IMR-90 (cell line): ENCODE data around the gene MAP1LC3B2. TPM values are rescaled to one million over a fixed set of nuclear protein-coding genes. Genes with fewer than 3 reads are reported as not detected.

Experiments used
- ATAC-seq: fragments of 200-7000 bp; cut with Tn5 transposase; 2 replicates; pipeline ENCODE4 v1.9.1; 2020; ENCODE audit warnings: low read depth, mild to moderate bottlenecking, moderate library complexity
- BruUV-seq: library from RNA; stranded (reverse); fragments of 400-500 nt; replicated peaks from 2 replicates; lab custom pipeline; 2021; lab: Mats Ljungman, UMichigan
- CTCF ChIA-PET: fragments of 300-600 bp; formaldehyde crosslinking; extraction: SDS; loops from one replicate; lab custom pipeline; 2021; ENCODE audit warnings: antibody characterized with exemption; lab: Yijun Ruan, JAX
- POLR2A ChIA-PET: fragments of 300-600 bp; sonication (Branson Sonifier 250); formaldehyde crosslinking; loops from one replicate; lab custom pipeline; 2022; ENCODE audit warnings: antibody characterized with exemption; ENCODE audit not compliant: unreplicated experiment; lab: Charles Lee
- DNase-seq: peaks from one replicate; pipeline ENCODE4 v3.0.0; 2013
- H2AFZ ChIP-seq: replicated peaks from 2 replicates; pipeline ENCODE3; 2013; ENCODE audit warnings: low read length, mild to moderate bottlenecking; ENCODE audit not compliant: poor library complexity
- H2AK5ac ChIP-seq: 2 replicates; pipeline ENCODE4 v1.6.1; 2013; ENCODE audit warnings: low read depth, low read length, inconsistent platforms
- H2AK9ac ChIP-seq: replicated peaks from 2 replicates; pipeline ENCODE3; 2013; ENCODE audit warnings: mild to moderate bottlenecking, low read depth, low read length, moderate library complexity; ENCODE audit not compliant: poor library complexity
- H2BK120ac ChIP-seq: 2 replicates; pipeline ENCODE4 v1.6.1; 2013; ENCODE audit warnings: low read depth, low read length, inconsistent platforms
- H2BK15ac ChIP-seq: 3 replicates; pipeline ENCODE4 v1.6.1; 2013; ENCODE audit warnings: low read depth, low read length, inconsistent platforms
- H2BK20ac ChIP-seq: 2 replicates; pipeline ENCODE4 v1.6.1; 2013; ENCODE audit warnings: low read depth, mild to moderate bottlenecking, inconsistent platforms, low read length, moderate library complexity
- H2BK5ac ChIP-seq: 2 replicates; pipeline ENCODE4 v1.6.1; 2013; ENCODE audit warnings: mild to moderate bottlenecking, low read depth, low read length, inconsistent platforms; ENCODE audit not compliant: poor library complexity, severe bottlenecking
- H3K14ac ChIP-seq: replicated peaks from 2 replicates; pipeline ENCODE4 v1.6.1; 2013; ENCODE audit warnings: low read depth, low read length, inconsistent platforms
- H3K18ac ChIP-seq: 2 replicates; pipeline ENCODE4 v1.6.1; 2013; ENCODE audit warnings: low read depth, low read length, control low read depth
- H3K23ac ChIP-seq: 2 replicates; pipeline ENCODE4 v1.6.1; 2013; ENCODE audit warnings: low read depth, low read length, inconsistent platforms
- H3K27ac ChIP-seq: 2 replicates; pipeline ENCODE4 v1.5.1; 2013; ENCODE audit warnings: mild to moderate bottlenecking, control low read depth, low read length; ENCODE audit not compliant: insufficient read depth
- H3K27me3 ChIP-seq: 2 replicates; pipeline ENCODE4 v1.6.1; 2013; ENCODE audit warnings: low read length; ENCODE audit not compliant: control insufficient read depth, insufficient read depth
- H3K36me3 ChIP-seq: 2 replicates; pipeline ENCODE4 v1.6.1; 2013; ENCODE audit warnings: low read length, mixed read lengths; ENCODE audit not compliant: control insufficient read depth, insufficient read depth
- H3K4ac ChIP-seq: 2 replicates; pipeline ENCODE4 v1.6.1; 2013; ENCODE audit warnings: low read depth, low read length, inconsistent platforms
- H3K4me1 ChIP-seq: 2 replicates; pipeline ENCODE4 v1.6.1; 2013; ENCODE audit warnings: low read length, mixed read lengths; ENCODE audit not compliant: control insufficient read depth, insufficient read depth
- H3K4me2 ChIP-seq: 2 replicates; pipeline ENCODE4 v1.6.1; 2013; ENCODE audit warnings: low read depth, mild to moderate bottlenecking, control low read depth, low read length, moderate library complexity
- H3K4me3 ChIP-seq: 2 replicates; pipeline ENCODE4 v1.5.1; 2013; ENCODE audit warnings: low read depth, mild to moderate bottlenecking, control low read depth, low read length, moderate library complexity; ENCODE audit not compliant: insufficient read depth
- H3K56ac ChIP-seq: 2 replicates; pipeline ENCODE4 v1.6.1; 2013; ENCODE audit warnings: low read length, inconsistent platforms; ENCODE audit not compliant: insufficient read depth; ENCODE audit errors: extremely low read depth
- H3K79me1 ChIP-seq, 2 experiments: 2 replicates each; pipeline ENCODE4 v1.6.1; 2013; ENCODE audit warnings: low read length in 2 of 2, inconsistent platforms in 1 of 2, low read depth in 1 of 2
- H3K9ac ChIP-seq: 2 replicates; pipeline ENCODE4 v1.6.1; 2013; ENCODE audit warnings: low read depth, low read length, control low read depth
- H3K9me1 ChIP-seq: 2 replicates; pipeline ENCODE4 v1.6.1; 2013; ENCODE audit warnings: low read length, inconsistent platforms; ENCODE audit not compliant: insufficient read depth
- H3K9me3 ChIP-seq: 2 replicates; pipeline ENCODE4 v1.6.1; 2013; ENCODE audit warnings: low read length; ENCODE audit not compliant: control insufficient read depth, insufficient read depth
- H4K20me1 ChIP-seq: 2 replicates; pipeline ENCODE4 v1.6.1; 2013; ENCODE audit warnings: low read length, inconsistent platforms; ENCODE audit not compliant: insufficient read depth
- H4K5ac ChIP-seq: 2 replicates; pipeline ENCODE4 v1.6.1; 2013; ENCODE audit warnings: mild to moderate bottlenecking, low read depth, low read length, control low read depth
- H4K8ac ChIP-seq, 2 experiments: 2 replicates each; pipeline ENCODE4 v1.6.1; 2013; ENCODE audit warnings: low read depth in 2 of 2, low read length in 2 of 2, control low read depth in 1 of 2, inconsistent platforms in 1 of 2
- H4K91ac ChIP-seq: 2 replicates; pipeline ENCODE4 v1.6.1; 2013; ENCODE audit warnings: low read depth, low read length, inconsistent platforms; ENCODE audit not compliant: insufficient read depth
- FOS ChIP-seq: fragments of 150-350 bp; IDR thresholded peaks from 2 replicates; pipeline ENCODE4 v1.6.1; 2016; ENCODE audit warnings: low read depth, low read length
- MAZ ChIP-seq: IDR thresholded peaks from 2 replicates; pipeline ENCODE4 v1.6.1; 2012; ENCODE audit warnings: low read depth, mild to moderate bottlenecking, low read length, improper control_type of control experiment, moderate library complexity, borderline replicate concordance
- POLR2A ChIP-seq: IDR thresholded peaks from 2 replicates; pipeline ENCODE4 v1.6.1; 2012; ENCODE audit warnings: mild to moderate bottlenecking, low read depth, low read length
- RAD21 ChIP-seq: IDR thresholded peaks from 2 replicates; pipeline ENCODE4 v1.6.1; 2012; ENCODE audit warnings: low read length, improper control_type of control experiment
- RFX5 ChIP-seq: IDR thresholded peaks from 2 replicates; pipeline ENCODE4 v1.8.0; 2012; ENCODE audit warnings: low read depth, mild to moderate bottlenecking, low read length, moderate library complexity
- SMC3 ChIP-seq: fragments of 150-350 bp; IDR thresholded peaks from 2 replicates; pipeline ENCODE4 v1.6.1; 2016; ENCODE audit warnings: low read depth, mild to moderate bottlenecking, antibody characterized with exemption, low read length, moderate library complexity
- WGBS, 2 experiments: methylation state at CpG; one replicate each; pipeline versions ENCODE4 v1.1.5 to v1.1.7; 2013; ENCODE audit warnings: missing lambda C conversion rate in 2 of 2; ENCODE audit not compliant: insufficient read length in 1 of 2; ENCODE audit errors: extremely low coverage in 2 of 2; 5-methylcytosine and 5-hydroxymethylcytosine counted together
- dilution Hi-C: fragments of 300-500 bp; cut with HindIII; formaldehyde crosslinking; loops from one replicate; pipeline ENCODE4 v1.14.3; 2018; ENCODE audit warnings: low sequenced_read_pairs; ENCODE audit not compliant: unreplicated experiment
- in situ Hi-C: fragments of 300-500 bp; cut with MboI; formaldehyde crosslinking; loops from 3 replicates; pipeline ENCODE4 v1.14.3; 2019; ENCODE audit warnings: low sequenced_read_pairs, inconsistent platforms, mixed read lengths
- intact Hi-C: fragments of 100-400 bp; cut with micrococcal nuclease; formaldehyde crosslinking; loops from 2 replicates; pipeline ENCODE4 v1.10.0; 2022
- polyA plus RNA-seq, 3 experiments: library from polyadenylated mRNA; depleted of rRNA; stranded (reverse); fragments of >200 nt; gene quantifications; 2 replicates each; pipeline ENCODE4 v1.2.3, GENCODE V29; 2012; ENCODE audit warnings: low replicate concordance in 1 of 3
- total RNA-seq: library from RNA; depleted of rRNA; stranded (reverse); fragments of >200 nt; gene quantifications from 2 replicates; pipeline ENCODE4 v1.2.3, GENCODE V29; 2012
- TF ChIP-seq, protein P1 (sequence below): fragments of 150-350 bp; IDR thresholded peaks from 2 replicates; pipeline ENCODE4 v1.6.1; 2016; ENCODE audit warnings: low read depth, mild to moderate bottlenecking, low read length, moderate library complexity, borderline replicate concordance
- TF ChIP-seq, protein P2 (sequence below): conservative IDR thresholded peaks from 2 replicates; pipeline ENCODE4 v1.5.1; 2012; ENCODE audit warnings: mild to moderate bottlenecking, low read depth, low read length, improper control_type of control experiment

MAP1LC3B2 gene
- total and polyA plus RNA-seq, 2 of the 4 experiments (the other 2 are of a cell fraction): 1.4 TPM; not detected in 1

DNA sequence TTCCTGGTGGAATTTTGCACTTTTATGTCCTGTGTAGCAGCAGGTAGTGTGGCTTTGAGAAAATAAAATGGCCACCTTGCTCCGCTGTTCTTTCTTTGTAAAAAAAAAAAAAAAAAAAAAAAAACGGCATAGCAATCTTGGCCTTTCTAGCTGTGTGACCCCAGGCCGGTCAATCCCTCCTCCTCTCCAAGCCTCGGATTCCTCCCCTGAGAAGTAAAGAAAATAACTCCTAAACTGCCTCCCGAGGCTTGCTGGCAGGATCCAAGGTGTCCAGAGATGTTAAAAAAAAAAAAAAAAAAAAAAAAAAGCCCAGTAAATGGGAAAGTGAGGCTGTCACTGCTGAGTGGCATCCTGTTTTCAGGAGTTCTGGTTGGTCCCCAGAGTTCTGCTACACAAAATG lies 23.9 kb upstream of the MAP1LC3B2 start:
- H3K56ac ChIP-seq: no peak overlapping the region
- peaks cover 5% of the 10 kb centered on the region; the same call in 1 of the 2 replicates for H3K9me1 ChIP-seq
- H3K79me1 ChIP-seq: no peaks in the 10 kb centered on the region
- no peak overlapping the region for H3K4ac ChIP-seq
- DNase-seq (no peak), ATAC-seq (no peak)
- H3K4me1 ChIP-seq: peaks cover 18% of the 10 kb centered on the region
- CTCF ChIA-PET: no interaction called here
- H3K9ac ChIP-seq: no peak overlapping the region
- no peak overlapping the region for H3K4me2 ChIP-seq
- H3K36me3 ChIP-seq: no peaks in the 10 kb centered on the region
- H3K9me3 ChIP-seq: no peaks in the 10 kb centered on the region
- in situ Hi-C loops: no loop called here
- no peak overlapping the region for H3K18ac ChIP-seq
- no peak overlapping the region for H4K5ac ChIP-seq
- H3K23ac ChIP-seq: no peak overlapping the region
- no peak overlapping the region for H3K14ac ChIP-seq
- no peaks in the 10 kb centered on the region for H4K20me1 ChIP-seq
- H2BK120ac ChIP-seq: no peak overlapping the region
- TF ChIP-seq SMC3 (no peak), MAZ (no peak), RFX5 (no peak), FOS (no peak), RAD21 (no peak), POLR2A (no peak)
- TF ChIP-seq, protein P1, sequence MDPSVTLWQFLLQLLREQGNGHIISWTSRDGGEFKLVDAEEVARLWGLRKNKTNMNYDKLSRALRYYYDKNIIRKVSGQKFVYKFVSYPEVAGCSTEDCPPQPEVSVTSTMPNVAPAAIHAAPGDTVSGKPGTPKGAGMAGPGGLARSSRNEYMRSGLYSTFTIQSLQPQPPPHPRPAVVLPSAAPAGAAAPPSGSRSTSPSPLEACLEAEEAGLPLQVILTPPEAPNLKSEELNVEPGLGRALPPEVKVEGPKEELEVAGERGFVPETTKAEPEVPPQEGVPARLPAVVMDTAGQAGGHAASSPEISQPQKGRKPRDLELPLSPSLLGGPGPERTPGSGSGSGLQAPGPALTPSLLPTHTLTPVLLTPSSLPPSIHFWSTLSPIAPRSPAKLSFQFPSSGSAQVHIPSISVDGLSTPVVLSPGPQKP: no peak
- TF ChIP-seq, protein P2, sequence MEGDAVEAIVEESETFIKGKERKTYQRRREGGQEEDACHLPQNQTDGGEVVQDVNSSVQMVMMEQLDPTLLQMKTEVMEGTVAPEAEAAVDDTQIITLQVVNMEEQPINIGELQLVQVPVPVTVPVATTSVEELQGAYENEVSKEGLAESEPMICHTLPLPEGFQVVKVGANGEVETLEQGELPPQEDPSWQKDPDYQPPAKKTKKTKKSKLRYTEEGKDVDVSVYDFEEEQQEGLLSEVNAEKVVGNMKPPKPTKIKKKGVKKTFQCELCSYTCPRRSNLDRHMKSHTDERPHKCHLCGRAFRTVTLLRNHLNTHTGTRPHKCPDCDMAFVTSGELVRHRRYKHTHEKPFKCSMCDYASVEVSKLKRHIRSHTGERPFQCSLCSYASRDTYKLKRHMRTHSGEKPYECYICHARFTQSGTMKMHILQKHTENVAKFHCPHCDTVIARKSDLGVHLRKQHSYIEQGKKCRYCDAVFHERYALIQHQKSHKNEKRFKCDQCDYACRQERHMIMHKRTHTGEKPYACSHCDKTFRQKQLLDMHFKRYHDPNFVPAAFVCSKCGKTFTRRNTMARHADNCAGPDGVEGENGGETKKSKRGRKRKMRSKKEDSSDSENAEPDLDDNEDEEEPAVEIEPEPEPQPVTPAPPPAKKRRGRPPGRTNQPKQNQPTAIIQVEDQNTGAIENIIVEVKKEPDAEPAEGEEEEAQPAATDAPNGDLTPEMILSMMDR: no peak
- no peaks in the 10 kb centered on the region for H3K27me3 ChIP-seq
- no peak overlapping the region for H2BK15ac ChIP-seq
- H2AFZ ChIP-seq: no peak overlapping the region
- no CpG with 5 or more reads among the region's 5 CpGs for whole genome bisulfite sequencing, 2 experiments
- no peak overlapping the region for H3K27ac ChIP-seq
- no peak overlapping the region for H4K8ac ChIP-seq
- BruUV-seq: no TSS peak
- H2AK5ac ChIP-seq: no peak overlapping the region
- POLR2A ChIA-PET: interaction anchor here (0.5 kb wide), 1 partner anchor 123 kb away, joined by 4 read pairs; no protein-coding TSS in a partner anchor
- no peak overlapping the region for H2AK9ac ChIP-seq
- dilution Hi-C loops: no loop called here
- H2BK20ac ChIP-seq: no peak overlapping the region
- intact Hi-C loops: no loop called here
- no peak overlapping the region for H2BK5ac ChIP-seq
- no peak overlapping the region for H4K91ac ChIP-seq
- no peak overlapping the region for H3K4me3 ChIP-seq
